Measurements from ENCODE around the gene UGGT1.

DNA sequence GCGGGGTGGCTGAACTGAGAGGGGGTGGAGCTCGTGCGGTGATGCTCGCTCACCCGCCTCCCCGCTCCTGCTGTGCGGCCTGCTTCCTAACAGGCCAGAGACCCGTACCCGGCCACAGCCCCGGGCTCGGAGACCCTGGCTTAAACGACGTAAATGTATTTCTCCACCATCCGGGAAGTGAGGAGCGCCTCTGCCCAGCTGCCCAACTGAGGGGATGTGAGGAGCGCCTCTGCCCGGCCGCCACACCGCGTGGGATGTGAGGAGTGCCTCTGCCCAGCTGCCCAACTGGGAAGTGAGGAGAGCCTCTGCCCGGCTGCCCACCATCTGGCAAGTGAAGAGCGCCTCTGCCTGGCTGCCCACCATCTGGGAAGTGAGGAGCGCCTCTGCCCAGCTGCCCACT is 117.0 kb downstream of the UGGT1 start:
- TF ChIP-seq POLR2AphosphoS5 (IDR thresholded peaks at IDR 0.05; ENCODE audit: low read depth) = no peak
- TF ChIP-seq EZH2 (IDR thresholded peaks at IDR 0.05; ENCODE audit: low read depth, unreplicated experiment) = no peak
